MCF 10A (cell line): Measurements from ENCODE around the gene STXBP4. TPM values are rescaled to one million over a fixed set of nuclear protein-coding genes. Genes with fewer than 3 reads are reported as not detected.
"Not testable (repeated sequence)": the region's sequence is repeated elsewhere in the genome, so short reads cannot be mapped to it uniquely, and the experiment has no call there.

Experiments
- BruUV-seq: library from RNA; stranded (reverse); fragments of 400-500 nt; replicated peaks from 2 replicates; lab custom pipeline; 2021; lab: Mats Ljungman, UMichigan
- CTCF ChIA-PET: fragments of 300-600 bp; sonication (Branson Sonifier 250); formaldehyde crosslinking; extraction: SDS; loops from one replicate; lab custom pipeline; 2021; ENCODE audit warnings: antibody characterized with exemption, inconsistent platforms; lab: Yijun Ruan, JAX
- POLR2A ChIA-PET: fragments of 300-600, 350-650 bp; sonication (Branson Sonifier 250); formaldehyde crosslinking; extraction: SDS; loops from one replicate; lab custom pipeline; 2020; ENCODE audit warnings: antibody characterized with exemption, inconsistent platforms; lab: Yijun Ruan, JAX
- DNase-seq: peaks from one replicate; pipeline ENCODE4 v3.0.0-alpha.2; 2018; ENCODE audit not compliant: unreplicated experiment
- H3K27ac Mint-ChIP-seq: one replicate; pipeline ENCODE4 v1.8.0; 2022; ENCODE audit warnings: mild to moderate bottlenecking, low read depth, mixed read lengths; ENCODE audit not compliant: unreplicated experiment
- H3K27me3 Mint-ChIP-seq: one replicate; pipeline ENCODE4 v1.8.0; 2022; ENCODE audit warnings: mixed read lengths; ENCODE audit not compliant: insufficient read depth, unreplicated experiment
- H3K36me3 Mint-ChIP-seq: one replicate; pipeline ENCODE4 v1.8.0; 2022; ENCODE audit warnings: mild to moderate bottlenecking, moderate library complexity, mixed read lengths; ENCODE audit not compliant: insufficient read depth, unreplicated experiment
- H3K4me1 Mint-ChIP-seq: one replicate; pipeline ENCODE4 v1.8.0; 2022; ENCODE audit warnings: mixed read lengths; ENCODE audit not compliant: insufficient read depth, unreplicated experiment
- H3K4me3 Mint-ChIP-seq: one replicate; pipeline ENCODE4 v1.8.0; 2022; ENCODE audit warnings: mild to moderate bottlenecking, moderate library complexity, mixed read lengths; ENCODE audit not compliant: unreplicated experiment
- H3K9me3 Mint-ChIP-seq: one replicate; pipeline ENCODE4 v1.8.0; 2022; ENCODE audit warnings: mixed read lengths; ENCODE audit not compliant: unreplicated experiment
- intact Hi-C: fragments of 100-400 bp; cut with micrococcal nuclease; formaldehyde crosslinking; loops from 2 replicates; pipeline ENCODE4 v1.14.1; 2022
- total RNA-seq: library from RNA; stranded (reverse); gene quantifications from 2 replicates; pipeline ENCODE4 v1.2.3, GENCODE V29; 2022
- TF ChIP-seq, protein P1 (sequence below): fragments of 200-600 bp; IDR thresholded peaks from one replicate; pipeline ENCODE4 v1.8.0; 2022; ENCODE audit warnings: antibody characterized with exemption, mild to moderate bottlenecking; ENCODE audit not compliant: unreplicated experiment

STXBP4 gene
- total RNA-seq, 1 experiment from 2014 or later, result 6.7 TPM

DNA sequence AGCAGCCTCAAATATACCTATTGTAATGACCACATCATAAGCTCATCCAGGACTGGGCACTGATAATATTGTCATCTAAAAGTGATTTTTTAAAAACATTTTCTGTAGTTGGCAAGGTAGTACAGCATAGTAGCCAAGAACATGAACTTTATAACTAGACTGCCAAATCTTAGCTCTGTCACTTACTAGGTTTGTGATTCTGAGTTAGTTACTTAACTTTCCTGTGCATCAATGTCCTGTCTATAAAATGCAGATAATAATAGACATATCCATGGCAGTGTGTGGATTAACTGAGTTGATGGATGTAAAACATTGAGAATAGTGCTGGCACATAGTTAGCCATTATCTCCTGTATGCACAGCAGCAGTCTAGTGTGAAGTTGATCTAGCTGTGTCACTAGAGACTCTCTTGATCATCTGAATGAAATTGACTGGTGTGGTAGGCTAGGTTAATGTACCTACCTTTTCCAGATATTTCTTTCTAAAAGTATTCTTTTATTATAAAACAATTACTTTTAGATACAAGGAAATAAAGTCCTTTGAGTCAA, 101.5 kb downstream of the STXBP4 start:
- no peak for DNase-seq
- peaks cover 8% of the 10 kb centered on the region for H3K4me1 Mint-ChIP-seq
- no peaks in the 10 kb centered on the region for H3K27me3 Mint-ChIP-seq
- POLR2A ChIA-PET, result no interaction called here
- TF ChIP-seq, protein P1, sequence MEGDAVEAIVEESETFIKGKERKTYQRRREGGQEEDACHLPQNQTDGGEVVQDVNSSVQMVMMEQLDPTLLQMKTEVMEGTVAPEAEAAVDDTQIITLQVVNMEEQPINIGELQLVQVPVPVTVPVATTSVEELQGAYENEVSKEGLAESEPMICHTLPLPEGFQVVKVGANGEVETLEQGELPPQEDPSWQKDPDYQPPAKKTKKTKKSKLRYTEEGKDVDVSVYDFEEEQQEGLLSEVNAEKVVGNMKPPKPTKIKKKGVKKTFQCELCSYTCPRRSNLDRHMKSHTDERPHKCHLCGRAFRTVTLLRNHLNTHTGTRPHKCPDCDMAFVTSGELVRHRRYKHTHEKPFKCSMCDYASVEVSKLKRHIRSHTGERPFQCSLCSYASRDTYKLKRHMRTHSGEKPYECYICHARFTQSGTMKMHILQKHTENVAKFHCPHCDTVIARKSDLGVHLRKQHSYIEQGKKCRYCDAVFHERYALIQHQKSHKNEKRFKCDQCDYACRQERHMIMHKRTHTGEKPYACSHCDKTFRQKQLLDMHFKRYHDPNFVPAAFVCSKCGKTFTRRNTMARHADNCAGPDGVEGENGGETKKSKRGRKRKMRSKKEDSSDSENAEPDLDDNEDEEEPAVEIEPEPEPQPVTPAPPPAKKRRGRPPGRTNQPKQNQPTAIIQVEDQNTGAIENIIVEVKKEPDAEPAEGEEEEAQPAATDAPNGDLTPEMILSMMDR, result no peak
- H3K9me3 Mint-ChIP-seq, result no peaks in the 10 kb centered on the region
- no peak overlapping the region for H3K27ac Mint-ChIP-seq
- CTCF ChIA-PET, result interaction anchor here (0.7 kb wide), 1 partner anchor 691 kb away, joined by 3 read pairs; no protein-coding TSS in a partner anchor
- no peak overlapping the region for H3K4me3 Mint-ChIP-seq
- no TSS peak for BruUV-seq
- intact Hi-C loops, result no loop called here
- peaks cover 4% of the 10 kb centered on the region for H3K36me3 Mint-ChIP-seq

DNA sequence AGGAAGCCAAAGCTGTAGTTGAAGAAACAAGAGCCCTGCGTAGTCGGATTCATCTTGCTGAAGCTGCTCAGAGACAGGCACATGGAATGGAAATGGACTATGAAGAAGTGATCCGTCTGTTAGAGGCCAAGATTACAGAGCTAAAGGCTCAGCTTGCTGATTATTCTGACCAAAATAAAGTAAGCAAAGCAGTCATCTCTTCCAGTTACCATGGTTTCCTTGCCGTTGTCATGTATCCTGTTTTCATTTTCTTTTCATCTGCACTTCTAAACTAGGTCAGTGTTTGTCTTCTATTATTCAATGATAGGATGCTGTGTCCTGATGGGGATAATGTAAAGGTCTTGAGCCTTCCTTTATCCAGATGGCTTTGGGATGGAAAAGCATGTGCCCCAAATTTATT, 104.3 kb downstream of the STXBP4 start:
- H3K4me1 Mint-ChIP-seq, result peaks cover under 1% of the 10 kb centered on the region
- no peak overlapping the region for H3K27ac Mint-ChIP-seq
- H3K4me3 Mint-ChIP-seq, result no peak overlapping the region
- ChIA-PET CTCF (no interaction called here), POLR2A (interaction anchor here (0.6 to 0.8 kb wide), 2 partner anchors 10 to 14 kb away, joined by 3 read pairs; no protein-coding TSS in a partner anchor)
- no peaks in the 10 kb centered on the region for H3K9me3 Mint-ChIP-seq
- H3K36me3 Mint-ChIP-seq, result peaks cover 4% of the 10 kb centered on the region
- no peaks in the 10 kb centered on the region for H3K27me3 Mint-ChIP-seq
- TF ChIP-seq, protein P1, result no peak
- DNase-seq, result no peak
- intact Hi-C loops, result no loop called here
- BruUV-seq, result no TSS peak

DNA sequence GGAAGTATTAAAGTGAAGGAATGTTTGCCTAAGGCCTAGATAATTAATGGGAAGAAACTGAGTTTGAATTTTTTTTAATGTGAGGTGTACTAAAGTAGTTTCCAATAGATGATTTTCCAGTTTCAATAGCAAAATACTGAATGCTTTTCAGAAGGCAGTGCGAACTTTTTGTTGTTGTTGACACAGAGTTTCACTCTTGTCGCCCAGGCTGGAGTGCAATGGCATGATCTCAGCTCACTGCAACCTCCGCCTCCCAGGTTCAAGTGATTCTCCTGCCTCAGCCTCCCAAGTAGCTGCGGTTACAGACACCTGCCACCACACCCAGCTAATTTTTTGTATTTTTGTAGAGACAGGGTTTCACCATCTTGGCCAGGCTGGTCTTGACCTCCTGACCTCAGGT, 104.9 kb downstream of the STXBP4 start:
- H3K27ac Mint-ChIP-seq, intact Hi-C loops, H3K4me1 Mint-ChIP-seq, POLR2A ChIA-PET, BruUV-seq, H3K9me3 Mint-ChIP-seq, H3K36me3 Mint-ChIP-seq, DNase-seq, H3K4me3 Mint-ChIP-seq, CTCF ChIA-PET, H3K27me3 Mint-ChIP-seq: not testable (repeated sequence)

DNA sequence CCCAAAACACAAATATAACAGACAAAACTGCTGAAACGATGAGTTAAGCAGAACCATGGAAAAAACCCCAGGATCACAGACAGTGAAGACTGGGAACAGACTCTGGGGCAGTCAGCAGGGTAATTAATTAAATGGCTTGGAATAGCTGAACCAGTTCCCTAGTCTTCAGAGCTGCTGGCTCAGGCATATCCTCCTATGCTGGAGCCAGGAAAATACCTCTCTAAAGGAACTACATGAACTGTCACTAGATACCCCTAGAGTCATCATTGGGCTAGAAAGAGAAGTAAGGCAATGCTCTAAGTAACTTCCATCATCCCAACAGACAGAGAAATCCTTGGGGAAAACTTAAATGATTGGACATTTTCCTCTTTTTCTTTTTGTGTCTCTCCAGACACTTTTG, 113.0 kb downstream of the STXBP4 start:
- no TSS peak for BruUV-seq
- Mint-ChIP-seq H3K9me3 (peaks cover 5% of the 10 kb centered on the region), H3K4me1 (peaks cover 4% of the 10 kb centered on the region), H3K27ac (no peak overlapping the region), H3K27me3 (no peaks in the 10 kb centered on the region), H3K4me3 (no peak overlapping the region), H3K36me3 (peaks cover 15% of the 10 kb centered on the region)
- TF ChIP-seq, protein P1, result no peak
- CTCF ChIA-PET, result interaction anchor here (1.0 kb wide), 1 partner anchor 276 kb away, joined by 3 read pairs; no protein-coding TSS in a partner anchor
- DNase-seq, result no peak
- POLR2A ChIA-PET, result no interaction called here
- intact Hi-C loops, result no loop called here
